HS-27A (cell line): Measurements from ENCODE around the gene SAMD8.
"Not testable (repeated sequence)": the region's sequence is repeated elsewhere in the genome, so short reads cannot be mapped to it uniquely, and the experiment has no call there.

Experiments
- DNase-seq: peaks from one replicate; pipeline ENCODE4 v3.0.0-alpha.2; 2012; ENCODE audit warnings: low read depth, missing footprints

SAMD8 gene

DNA sequence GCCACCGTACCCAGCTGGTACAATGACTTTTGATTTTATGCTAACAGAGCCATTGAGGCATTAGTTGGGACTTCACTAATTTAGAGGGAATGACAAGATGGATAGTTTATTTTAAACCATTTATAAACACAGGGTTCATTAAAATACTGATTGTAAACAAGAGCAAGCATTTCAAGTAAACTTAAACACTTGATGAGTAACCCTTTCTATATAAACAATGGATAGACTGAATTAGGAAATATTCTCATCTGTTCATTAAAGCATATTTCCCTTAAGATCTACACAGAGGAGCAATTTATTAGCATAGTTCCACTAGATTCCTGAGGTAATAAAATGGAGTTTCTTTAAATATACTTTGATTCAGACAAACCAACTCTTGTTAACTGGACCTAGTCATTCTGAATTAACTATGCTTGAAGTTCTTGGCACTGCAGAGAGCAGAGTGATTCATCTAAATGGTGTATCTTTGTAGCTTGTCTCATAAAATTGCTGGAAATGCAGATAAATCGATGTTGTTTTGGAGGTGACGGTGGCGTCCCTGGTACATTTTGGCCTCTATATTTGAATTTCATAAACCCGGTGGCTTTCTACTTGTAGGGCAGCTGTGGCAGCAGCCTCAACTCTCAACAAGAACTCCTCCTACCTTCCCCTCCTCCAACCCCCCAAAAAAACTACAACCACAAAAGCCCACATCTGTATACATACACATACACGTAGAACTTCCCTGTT is 83.7 kb downstream of the SAMD8 start:
- no peak for DNase-seq

DNA sequence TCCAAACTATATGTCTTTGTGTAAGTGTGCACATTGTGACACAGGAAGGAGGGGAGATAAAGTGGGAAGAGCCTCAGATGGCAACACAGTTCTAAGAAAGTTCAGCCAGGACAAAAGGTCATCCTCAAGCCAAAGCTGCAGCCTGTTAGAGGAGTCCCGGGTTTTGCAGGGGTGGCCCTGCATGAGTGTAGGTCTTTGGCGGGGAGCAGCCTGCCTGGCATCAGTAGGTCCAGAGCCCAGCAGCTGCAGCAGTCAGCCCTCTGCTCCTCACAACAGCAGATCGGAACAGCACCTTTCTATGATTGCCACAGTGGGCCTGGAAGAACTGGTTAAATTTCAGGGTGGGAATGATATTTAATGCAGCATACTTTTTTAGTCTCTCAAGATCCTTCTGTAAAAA is 85.6 kb downstream of the SAMD8 start:
- DNase-seq = no peak

DNA sequence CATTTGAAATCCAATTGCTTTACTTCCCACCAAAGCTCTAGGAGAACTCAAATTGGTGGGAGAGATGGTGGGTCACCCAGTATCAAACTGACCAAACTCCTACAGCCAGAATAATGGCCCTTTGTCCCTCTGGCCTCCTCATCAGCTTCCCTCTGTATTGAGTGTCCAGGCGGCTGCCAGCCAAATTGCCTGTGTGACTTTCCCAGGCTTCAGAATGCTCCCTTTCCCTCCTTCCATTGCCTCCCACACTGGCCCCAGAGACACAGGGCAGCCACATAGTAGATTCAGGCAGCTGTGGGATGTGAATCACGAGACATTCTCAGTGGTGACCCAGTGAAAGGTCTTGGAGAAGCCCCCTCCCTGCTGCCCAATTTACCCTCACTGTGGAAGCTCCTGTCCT is 86.5 kb downstream of the SAMD8 start:
- no peak for DNase-seq

DNA sequence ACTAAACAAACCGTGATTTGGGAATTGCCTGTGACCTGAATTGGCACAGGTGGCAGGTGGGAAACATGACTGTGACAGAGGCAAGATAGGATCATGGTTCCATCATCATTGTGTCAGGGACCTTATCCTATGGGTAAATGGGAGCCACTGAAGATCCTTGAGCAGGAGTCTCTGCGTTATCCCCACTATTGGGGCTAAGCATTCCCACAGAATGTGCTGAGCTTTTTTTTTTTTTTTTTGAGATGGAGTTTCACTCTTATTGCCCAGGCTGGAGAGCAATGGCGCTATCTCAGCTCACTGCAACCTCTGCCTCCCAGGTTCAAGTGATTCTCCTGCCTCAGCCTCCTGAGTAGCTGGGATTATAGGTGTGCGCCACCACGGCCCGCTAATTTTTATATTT is 88.5 kb downstream of the SAMD8 start:
- not testable (repeated sequence) for DNase-seq

DNA sequence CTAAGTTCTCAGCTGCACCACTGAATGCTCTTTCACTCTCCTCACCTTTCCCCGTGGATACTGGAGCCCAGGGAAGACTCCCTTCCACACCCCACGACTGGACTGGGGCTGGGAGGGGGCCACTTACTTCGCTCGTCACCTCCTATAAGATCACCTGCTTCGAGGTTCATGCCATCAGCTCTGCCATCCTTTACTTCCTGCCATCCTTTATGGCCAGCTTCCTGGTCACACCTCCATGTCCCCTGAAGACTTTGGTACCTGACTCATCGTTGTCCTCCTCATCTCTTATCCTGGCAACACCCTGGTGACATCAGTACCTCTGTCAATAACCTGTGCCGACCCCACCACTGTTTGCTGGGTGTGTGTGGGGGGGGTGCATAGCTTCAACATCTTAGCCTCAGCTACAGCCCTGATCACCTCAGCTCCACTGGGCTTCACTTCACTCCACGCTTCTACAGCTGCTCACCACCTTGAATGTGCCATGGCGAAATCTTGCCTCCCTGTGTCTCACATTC is 90.4 kb downstream of the SAMD8 start:
- DNase-seq = no peak

DNA sequence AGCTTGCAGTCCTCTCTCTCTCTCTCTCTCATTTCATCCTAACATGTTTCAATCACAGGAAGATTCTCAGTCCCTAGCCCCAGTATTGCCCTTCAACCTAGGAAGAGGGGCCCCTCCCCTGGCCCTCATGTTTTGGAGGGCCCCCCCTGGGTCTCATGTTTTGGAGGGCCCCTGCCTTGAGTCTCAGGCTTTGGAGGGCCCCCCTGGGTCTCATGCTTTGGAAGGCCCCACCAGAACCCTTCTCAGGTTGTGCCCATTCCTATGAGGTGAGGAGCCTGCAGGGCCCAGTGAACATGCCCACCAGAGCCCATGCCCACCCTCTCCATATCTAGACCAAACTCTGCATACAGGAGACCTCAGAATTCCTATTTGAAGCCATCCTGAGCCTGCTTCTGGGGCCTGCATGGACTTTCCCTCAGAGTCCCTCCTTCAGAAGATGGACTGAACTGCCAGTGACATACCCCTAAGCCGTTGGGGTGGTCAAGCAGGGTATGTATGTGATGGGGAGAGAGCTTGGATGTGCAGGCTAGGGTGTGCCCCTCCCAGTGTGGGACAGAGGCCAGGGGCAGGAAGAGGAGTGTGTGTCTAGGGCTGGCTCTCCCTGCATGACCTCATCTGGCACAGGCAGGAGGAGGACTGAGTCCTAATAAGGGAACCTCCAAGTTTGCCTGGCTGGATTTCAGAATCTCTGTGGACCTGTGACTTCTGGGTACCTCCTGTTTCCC is 91.0 kb downstream of the SAMD8 start:
- DNase-seq = no peak

DNA sequence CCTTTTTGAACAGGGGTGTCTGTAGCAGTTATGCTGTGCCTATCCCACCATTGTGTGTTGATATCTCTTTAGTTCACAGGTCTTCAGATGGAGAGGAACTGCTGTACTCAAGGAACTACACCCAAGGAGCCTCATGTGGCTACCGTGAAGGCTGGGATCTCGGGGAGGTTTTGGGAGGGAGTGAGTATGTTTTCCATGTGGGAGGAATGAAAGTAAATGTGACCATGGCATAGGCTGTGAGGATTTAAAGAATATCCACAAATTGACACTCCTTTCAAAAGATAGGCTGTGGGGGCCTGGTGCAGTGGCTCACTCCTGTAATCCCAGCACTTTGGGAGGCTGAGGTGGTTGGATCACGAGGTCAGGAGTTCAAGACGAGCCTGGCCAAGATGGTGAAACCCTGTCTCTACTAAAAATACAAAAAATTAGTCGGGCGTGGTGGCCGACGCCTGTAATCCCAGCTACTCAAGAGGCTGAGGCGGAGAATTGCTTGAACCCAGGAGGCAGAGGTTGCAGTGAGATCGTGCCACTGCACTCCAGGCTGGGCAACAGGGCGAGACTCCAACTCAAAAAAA is 91.7 kb downstream of the SAMD8 start:
- not testable (repeated sequence) for DNase-seq

DNA sequence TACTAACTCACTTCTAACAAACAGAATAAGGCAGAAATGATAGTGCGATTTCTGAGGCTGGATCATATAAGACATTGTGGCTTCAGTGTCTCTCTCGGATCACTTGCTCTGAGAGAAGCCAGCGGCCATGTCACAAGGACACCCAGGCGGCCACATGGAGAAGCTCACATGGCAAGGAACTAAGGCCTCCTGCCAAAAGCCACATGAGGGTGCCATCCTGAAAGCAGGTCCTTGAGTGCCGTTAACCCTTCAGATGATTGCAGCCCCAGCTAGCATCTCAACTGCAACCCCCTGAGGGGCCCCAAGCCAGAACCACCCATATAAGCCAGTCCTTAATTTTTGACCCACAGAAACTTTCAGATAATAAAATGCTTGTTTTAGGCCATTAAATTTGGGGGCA is 92.3 kb downstream of the SAMD8 start:
- no peak for DNase-seq

DNA sequence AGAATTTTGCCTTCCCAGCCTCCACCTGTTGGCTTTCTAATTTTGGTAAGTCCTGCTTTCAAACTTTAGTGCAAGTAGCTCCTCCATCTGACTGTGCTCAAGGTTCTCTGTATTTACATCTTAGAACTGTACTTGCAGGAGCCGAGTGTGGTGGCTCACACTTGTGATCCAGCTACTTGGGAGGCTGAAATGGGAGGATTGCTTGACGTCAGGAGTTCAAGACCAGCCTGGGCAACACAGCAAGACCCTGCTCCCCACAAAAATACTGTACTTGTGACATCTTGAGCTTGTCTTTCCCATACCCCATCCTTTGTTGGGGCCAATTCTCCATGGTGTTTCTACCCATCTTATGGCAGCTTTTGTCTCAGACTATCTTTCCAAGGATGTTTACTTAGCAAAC is 94.5 kb downstream of the SAMD8 start:
- no peak for DNase-seq

DNA sequence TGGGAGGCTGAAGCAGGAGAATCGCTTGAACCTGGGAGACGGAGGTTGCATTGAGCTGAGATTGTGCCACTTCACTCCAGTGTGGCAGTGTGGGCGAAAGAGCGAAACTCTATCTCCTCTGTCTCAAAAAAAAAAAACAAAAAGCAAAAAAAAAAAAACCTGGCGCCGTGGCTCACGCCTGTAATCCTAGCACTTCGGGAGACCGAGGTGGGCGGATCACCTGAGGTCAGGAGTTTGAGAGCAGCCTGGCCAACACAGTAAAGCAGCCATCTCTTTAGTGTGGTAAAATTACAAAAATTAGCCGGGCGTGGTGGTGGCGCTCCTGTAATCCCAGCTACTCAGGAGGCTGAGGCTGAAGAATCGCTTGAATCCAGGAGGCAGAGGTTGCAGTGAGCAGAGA is 95.2 kb downstream of the SAMD8 start:
- DNase-seq = not testable (repeated sequence)

DNA sequence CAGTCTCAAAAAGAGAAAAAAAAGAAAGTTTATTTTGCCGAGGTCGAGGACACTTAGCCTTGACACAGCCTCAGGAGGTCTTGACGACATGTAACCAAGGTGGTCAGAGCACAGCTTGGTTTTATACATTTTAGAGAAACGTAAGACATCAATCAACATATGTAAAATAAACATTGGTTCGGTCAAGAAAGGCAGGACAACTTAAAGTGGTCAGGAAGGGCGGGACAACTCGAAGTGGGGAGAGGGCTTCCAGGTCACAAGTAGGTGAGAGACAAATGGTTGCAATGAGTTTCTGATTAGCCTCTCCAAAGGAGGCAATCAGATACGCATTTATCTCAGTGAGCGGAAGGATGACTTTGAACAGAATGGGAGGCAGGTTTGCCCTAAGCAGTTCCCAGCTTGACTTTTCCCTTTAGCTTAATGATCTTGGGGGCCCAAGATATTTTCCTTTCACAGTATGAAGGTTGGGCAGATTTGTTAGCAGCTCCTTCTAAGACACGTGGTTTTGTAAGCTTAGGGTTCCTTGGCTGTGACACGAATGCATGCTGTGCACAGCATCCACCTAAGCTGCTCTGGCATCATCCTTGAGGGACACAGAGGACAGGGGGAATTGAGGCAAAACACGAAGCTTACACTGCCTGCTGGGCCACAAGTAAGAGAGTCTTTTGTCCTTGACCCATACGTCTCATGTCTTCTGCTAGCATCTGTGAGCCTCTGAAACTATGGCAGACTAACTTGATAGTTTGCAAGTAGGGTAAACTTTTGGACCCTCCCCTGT is 95.8 kb downstream of the SAMD8 start:
- DNase-seq = no peak

DNA sequence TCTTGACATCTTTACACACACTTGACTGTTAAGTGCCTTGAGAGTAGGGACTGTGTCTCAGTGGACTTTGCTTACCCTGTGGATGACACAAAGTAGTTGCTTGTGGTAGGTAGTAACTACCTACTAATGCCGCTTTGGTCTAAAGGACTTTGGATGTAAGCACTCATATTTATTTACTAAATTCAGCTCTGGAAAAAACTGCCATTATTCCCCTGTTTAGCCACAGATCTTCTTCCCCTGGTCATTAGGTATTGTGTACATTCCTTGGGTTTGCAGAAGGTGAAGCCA is 96.3 kb downstream of the SAMD8 start:
- no peak for DNase-seq

DNA sequence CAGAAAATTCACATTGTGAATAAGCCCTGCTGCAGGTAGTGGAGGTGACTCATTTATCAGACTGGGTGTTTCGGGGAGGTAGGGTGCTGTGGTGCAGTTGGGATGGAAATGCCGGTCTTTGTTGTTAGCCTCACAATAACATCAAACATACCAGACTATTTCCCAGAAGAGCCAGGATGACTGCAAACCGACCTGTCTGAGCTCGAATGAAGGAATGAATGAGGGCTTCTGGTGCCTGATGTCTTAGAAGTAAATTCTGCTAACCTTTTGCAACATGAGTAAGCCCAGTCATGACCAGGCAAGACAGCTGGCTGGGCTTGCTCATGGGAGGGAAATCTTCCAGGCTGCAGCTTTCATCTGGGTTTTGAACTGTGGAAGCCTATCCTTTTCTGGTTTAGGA is 96.7 kb downstream of the SAMD8 start:
- no peak for DNase-seq

DNA sequence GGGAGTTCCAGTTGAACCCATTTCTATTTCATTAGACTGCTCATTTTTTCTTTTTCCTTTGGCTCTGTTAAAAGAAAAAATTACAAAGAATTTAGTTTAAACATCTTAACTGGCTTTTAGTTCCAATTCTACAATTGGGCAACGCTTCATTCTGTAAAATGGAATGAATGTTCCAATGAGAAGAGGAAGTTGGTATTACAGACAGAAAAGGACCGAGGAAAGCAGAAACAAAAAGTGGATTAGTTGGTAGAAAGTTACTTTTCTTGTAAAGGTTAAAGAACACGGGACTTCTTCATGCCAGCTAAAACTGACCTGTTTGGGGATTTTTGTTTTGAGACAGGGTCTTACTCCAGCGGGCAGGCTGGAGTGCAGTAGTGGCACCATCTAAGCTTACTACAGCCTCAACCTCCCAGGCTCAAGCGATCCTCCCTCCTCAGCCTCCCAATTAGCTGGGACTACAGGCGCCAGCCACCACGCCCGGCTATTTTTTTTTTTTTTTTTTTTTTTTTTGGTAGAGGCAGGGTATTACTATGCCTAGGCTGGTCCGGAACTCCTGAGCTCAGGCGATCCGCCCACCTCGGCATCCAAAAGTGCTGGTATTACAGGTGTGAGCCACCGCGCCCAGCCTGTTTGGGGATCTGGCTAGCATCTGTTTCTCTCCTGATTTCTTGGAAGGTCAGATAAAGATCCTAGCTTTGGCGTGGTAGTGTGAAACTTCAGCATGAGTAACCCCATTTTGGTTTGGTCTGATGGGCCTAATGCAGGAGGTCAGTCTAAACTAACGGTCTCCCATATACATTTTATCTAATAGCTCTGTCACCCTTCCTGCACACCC is 97.8 kb downstream of the SAMD8 start:
- no peak for DNase-seq

DNA sequence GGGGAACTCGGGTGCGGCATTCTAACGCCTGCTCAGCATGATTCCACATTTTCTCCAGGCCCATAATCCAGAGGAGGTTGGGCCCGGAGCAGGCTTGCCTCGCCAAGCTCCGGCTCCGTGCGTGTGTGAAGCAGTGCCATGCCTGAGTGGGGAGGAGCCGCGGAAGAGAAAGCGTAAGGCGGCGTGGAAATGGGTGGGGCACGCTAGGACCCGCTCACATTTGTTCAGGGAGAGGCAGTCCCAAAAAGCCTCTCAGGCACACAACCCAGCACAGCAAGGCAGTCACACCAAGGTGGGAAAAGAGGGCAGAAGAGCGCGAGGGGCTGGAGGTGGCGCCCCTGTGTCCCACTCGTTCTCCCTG is 98.4 kb downstream of the SAMD8 start:
- DNase-seq = no peak

DNA sequence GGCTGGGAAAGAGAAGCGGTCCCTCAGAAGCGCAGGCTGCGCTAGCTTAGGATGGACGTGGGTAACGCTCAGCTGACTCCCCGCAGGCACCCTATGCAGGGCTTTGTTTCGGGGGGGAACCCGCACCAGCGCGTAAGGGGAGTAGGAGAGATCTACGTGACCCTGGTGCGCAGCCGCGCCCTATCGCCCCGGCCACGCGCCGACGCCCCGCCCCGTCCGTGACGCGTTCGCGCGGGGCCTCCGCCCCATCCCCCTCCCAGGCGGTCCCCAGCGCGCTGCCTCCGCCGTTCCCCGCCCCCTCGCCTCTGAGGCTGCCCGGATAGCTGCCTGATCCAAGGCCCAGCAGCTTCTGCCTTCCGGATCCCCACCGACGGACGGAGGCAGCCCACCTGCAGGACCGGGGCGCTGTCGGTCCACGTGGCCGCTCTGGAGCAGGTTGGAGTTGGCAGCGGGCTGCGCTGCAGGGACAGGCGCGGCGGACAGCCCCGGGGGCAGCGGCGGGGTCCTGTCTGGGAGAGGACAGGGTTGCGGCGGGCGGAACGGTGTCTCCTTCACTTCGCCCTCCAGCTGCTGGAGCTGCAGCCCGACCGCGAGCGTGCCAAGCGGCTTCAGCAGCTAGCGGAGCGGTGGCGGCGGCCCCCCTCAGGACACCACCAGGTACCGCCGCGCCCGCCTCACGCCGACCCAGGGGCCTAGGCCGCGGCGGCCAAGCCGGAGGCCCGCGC is 99.0 kb downstream of the SAMD8 start, which contains the start of gene VDAC2:
VDAC2 (plus strand) TSS at position 515 of the 725 bp plus-strand sequence. CDS start 363 bp downstream, outside the sequence.
- DNase-seq = peak; percentile 53

DNA sequence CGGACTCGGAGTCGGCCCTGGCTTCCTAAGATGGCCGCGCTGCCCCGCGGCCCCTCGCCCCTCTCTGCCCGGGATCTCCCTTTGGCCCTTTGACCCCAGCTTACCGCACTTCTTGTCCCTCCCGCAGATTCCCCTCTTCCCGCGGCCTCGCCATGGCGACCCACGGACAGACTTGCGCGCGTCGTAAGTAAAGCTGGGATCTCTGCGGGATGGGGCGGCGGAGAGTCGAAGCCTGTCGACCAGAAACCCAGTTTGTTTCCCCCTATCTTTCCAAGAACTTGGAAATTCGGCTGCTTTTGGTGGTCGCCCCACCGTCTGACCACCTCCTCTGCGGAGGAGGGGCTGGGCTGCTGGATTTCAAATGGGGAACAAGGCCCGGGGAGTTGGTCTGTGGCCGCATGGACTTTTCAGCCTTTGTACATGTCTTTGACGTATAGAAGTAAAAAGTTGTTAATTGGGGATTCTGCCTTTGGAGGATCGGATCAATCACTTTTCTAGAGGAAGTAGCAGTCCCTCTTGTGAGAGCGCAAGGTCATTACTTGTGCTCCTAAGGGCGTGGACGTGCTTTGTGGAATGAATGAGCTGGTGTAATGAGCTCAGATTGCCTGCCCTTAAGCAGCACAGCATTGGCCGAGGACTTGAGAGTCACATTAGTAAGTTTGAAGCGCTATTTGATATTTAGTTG is 99.7 kb downstream of the SAMD8 start:
- DNase-seq = no peak

DNA sequence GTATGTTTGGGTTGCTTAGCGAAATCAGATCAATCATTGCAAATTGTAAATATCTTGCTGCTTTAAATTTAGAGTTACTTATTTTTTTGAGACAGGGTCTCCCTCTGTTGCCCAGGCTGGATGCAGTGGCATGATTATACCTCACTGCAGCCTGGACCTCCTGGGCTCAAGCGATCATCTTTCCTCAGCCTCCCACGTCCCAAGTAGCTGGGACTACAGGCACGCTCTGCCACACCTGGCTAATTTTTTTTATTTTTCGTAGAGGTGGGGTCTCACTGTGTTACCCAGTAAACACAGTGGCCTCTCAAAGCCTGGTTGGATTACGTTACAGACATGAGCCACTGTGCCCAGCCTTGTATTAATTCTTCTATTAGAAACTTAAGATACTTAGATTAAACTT is 100.9 kb downstream of the SAMD8 start:
- DNase-seq = no peak

DNA sequence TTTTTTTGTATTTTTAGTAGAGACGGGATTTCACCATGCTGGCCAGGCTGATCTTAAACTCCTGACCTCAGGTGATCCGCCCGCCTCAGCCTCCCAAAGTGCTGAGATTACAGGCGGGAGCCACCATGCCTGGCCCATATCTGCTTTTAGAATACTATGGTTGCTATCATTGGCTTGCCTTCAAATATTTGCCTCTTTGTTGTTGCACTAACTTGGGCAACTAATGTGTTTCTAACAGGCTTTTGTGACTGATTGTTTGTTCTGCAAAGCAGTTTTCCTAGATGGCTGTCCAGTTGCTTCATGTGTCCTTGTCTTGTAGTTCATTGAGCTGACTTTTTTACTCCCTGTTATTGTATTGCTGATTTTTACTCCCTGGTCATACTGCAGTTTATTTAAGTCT is 108.8 kb downstream of the SAMD8 start:
- no peak for DNase-seq

DNA sequence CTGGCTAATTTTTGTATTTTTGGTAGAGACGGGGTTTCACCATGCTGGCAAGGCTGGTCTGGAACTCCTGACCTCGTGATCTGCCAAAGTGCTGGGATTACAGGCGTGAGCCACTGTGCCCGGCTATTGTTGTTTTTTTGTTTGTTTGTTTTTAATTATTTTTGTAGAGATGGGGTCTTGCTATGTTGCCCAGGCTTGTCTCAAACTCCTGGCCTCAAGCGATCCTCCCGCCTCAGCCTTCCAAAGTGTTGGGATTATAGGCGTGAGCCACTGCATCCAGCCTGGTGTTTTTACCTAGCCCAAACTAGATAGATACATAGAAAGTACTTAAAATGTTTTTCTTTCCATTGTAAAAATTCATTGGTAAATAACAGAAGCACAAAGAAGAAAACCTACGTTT is 110.0 kb downstream of the SAMD8 start:
- DNase-seq = not testable (repeated sequence)
